Measurements from ENCODE around the gene SPNS2.

SPNS2 gene

GRCh38 chr17:4539025-4539424 lies 40.3 kb downstream of the SPNS2 start:
- DNase-seq: no peak

- no peak for DNase-seq
These were observed 41.0 kb downstream of the SPNS2 start for GRCh38 chr17:4539576-4540223.

DNA sequence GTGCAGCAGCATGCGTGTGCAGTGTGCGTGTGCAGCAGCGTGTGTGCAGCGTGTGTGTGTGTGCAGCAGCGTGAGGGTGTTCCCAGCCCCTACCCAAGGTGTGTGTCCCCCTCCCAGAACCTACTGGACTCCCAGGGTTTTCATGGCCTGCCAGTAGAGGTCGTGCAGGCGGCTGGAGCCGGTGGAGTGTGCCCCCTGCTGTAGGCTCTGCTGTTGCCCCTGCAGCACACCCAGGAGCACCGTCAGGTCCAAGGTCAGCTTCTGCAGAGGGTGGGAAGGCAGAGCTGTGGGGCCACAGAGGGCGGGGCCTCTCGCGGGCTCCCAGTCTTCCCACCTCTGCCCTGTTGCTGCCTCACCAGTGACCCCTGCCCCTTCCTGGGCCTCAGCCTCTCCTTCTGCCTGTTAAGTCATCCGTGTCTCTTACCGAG lies 41.6 kb downstream of the SPNS2 start:
- no peak for DNase-seq

GRCh38 chr17:4540687-4541327 lies 42.1 kb downstream of the SPNS2 start:
- DNase-seq: no peak

- DNase-seq: no peak
These were observed 42.8 kb downstream of the SPNS2 start for GRCh38 chr17:4541328-4542002.

DNA sequence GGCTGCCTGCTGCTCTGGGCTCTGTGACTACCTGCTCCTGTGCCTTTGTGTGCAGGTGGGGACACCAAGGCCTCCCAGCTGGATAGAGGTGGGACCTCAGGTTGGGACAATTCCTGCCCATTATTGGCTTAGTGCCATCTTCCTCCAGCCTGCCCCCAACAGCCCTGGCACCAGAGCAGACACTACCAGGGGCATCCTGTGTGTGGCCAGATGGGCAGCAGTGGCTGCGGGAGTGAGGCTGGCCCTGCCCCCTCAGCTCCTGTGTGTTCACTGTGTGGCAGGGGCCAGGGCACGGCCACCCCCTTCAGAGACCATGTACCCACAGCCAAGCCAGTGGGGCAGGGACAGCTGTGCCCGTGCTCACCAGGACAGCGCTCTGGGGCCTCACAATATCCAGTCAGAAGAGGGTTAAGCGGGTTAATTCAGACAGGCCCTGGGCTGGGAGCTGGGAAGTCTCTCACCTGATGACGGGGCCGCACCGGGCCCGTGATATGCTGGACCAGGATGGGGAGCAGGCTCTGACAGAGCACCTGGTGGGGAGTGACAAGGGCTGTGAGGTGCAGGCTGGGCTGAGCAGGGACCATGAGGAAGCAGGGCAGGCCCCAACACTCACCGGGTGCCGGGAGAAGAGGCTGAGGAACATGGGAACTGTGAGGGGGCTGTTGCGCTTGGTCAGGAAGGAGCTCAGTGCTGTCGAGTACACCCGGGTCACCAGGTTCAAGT lies 43.5 kb downstream of the SPNS2 start:
- no peak for DNase-seq

DNA sequence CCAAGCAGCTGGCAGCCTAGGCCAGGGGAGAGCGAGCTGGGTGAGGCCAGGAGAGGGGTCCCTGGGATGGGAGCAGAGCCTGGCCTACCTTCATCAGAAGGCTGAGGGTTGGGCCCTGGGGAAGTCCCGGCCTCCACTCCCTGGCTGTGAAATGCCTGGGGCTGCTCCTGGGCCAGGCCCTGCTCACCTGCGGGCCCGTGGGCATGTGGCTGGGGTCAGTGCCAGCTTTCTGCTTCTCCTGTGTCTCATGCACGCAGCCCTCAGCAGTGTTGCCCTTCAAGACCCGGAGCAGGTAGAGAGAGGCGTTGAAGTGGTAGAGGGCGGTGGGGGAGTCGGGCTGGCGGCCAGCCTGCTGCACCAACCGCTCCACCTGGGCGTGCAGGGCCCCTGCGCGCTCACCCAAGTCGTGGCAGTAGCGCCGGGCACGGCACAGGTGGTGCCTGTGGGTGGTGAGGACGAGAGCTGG lies 44.1 kb downstream of the SPNS2 start:
- no peak for DNase-seq

DNA sequence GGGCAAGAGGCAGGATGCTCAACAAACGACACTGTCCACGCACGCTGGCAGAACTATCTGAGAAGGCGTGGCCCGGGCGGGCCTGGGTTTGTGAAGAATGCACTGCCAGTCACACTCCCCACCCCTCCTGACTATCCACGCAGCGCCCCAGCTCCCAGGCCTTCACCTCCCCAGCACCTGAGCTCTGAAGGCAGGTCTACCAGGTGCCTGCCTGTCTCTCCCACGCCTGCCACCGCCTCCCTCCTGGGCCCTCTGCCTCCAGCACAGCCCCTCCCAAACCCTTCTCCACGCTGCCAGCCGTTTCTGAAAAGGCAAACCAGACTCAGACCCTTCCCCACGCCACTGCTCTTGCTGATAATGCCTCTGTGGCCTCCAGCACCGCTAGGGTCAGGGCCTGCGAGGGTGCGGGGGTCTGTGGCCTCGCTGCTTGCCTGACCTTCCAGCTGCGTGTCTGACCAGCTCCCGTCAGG lies 44.9 kb downstream of the SPNS2 start:
- no peak for DNase-seq

GRCh38 chr17:4544135-4544950 lies 45.7 kb downstream of the SPNS2 start:
- no peak for DNase-seq

GRCh38 chr17:4544951-4545216 lies 46.2 kb downstream of the SPNS2 start:
- DNase-seq: no peak

DNA sequence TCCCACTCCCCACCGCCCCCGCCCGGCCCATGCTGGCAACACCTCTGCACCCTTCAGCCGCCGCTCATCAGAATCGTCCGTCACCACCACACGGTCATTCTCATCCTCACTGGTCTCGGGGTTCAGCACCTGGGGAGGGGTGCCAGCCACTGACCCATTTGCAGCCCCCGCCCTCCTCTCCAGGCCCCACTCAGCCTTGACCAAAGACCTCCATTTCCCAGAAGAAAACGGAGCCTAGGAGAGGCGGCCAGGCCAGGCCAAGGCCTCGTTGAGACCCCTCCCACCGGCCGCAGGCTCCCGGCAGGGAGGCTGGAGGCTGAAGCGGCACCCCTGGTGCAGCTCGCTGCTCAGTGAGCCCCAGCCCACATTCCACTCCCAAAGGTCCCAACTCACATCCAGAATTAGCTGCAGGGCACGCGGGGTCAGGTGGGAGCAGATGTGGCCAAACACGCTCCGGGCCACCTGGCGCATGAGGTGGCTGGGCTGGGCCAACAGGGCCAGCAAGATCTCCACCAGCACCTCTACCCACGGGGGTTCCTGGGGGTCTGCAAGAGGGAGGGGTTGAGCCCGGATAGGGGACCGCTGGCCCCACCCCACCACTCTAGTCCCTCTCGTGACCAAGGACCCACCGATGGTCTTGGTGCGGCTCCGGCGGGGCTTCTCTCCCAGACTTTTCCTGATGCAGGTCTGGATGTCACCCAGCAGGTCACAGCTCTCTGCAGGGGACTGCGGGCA lies 46.7 kb downstream of the SPNS2 start:
- DNase-seq: no peak

GRCh38 chr17:4547118-4547906 lies 48.6 kb downstream of the SPNS2 start:
- DNase-seq: no peak

- DNase-seq: no peak
These were observed 49.4 kb downstream of the SPNS2 start for GRCh38 chr17:4548061-4548461.

GRCh38 chr17:4548721-4549531 lies 50.2 kb downstream of the SPNS2 start:
- DNase-seq: no peak

GRCh38 chr17:4549781-4550533 lies 51.3 kb downstream of the SPNS2 start:
- DNase-seq: no peak

DNA sequence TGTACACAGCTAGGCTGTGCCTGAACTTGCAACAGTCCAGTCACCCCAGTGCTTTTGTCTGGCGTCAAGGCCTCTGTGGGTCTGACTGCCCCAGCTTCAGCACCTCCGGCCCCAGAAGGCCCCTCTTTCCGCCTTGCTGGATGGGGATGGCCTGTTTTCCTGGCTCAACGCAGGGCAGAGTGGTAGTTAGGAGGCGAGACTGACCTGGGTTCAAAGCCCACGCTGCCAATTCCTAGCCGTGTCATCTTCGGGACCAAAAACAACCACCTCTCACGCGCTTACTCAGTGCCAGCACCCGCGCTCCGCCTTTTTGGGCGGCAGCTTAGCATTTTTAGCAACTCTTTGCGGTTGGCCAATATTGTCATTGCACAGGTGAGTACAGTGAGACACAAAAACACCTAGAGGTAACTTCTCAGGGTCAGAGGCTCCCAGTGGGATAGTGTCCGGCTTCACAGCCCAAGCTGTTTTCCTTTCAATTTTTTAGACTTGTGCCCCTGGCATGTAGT lies 51.9 kb downstream of the SPNS2 start:
- DNase-seq: no peak

GRCh38 chr17:4551141-4551540 lies 52.5 kb downstream of the SPNS2 start:
- no peak for DNase-seq

GRCh38 chr17:4551796-4552525 lies 53.3 kb downstream of the SPNS2 start:
- no peak for DNase-seq

DNA sequence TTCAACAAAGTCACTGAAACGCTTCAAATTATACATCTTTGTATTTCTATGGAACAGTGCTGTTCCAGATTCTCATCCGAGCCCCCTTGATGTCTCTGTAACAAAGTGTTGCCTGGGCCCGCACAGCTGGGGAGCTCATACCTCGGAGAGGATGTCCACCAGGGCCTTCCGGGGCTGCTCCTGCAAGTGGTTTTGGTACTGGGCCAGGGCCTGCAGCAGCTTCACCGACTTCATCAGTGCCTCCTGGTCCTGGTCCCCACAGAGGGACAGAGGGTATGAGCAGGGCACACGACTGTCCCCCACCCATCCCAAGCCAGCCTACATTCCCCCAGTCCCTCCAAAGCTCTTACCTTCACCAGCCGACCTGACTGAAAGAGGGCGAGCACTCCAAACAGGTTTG lies 55.0 kb downstream of the SPNS2 start:
- DNase-seq: no peak

Measured in activated CD8-positive, alpha-beta memory T cell treated with anti-CD3 and anti-CD28 coated beads, Interleukin-2, amount 50 U/mL, for 48 hours (primary cell).